GM23248 (cell line): Measurements from ENCODE around the gene PARP8. TPM values are rescaled to one million over a fixed set of nuclear protein-coding genes. Genes with fewer than 3 reads are reported as not detected.

Experiments
- DNase-seq: peaks from one replicate; pipeline ENCODE4 v3.0.0-alpha.2; 2015
- H2AFZ ChIP-seq: fragments of 200-600 bp; sonication (generic); 2 replicates; pipeline ENCODE4 v1.6.1; 2016; ENCODE audit warnings: antibody characterized with exemption
- H3F3A ChIP-seq: fragments of 200-600 bp; sonication (generic); 2 replicates; pipeline ENCODE4 v1.6.1; 2016; ENCODE audit warnings: mild to moderate bottlenecking, antibody characterized with exemption, mixed run types; ENCODE audit not compliant: insufficient read depth
- H3K27ac ChIP-seq: fragments of 200-600 bp; sonication (generic); 2 replicates; pipeline ENCODE4 v1.5.1; 2016; ENCODE audit warnings: mild to moderate bottlenecking
- H3K27me3 ChIP-seq: fragments of 200-600 bp; sonication (generic); replicated peaks from 2 replicates; pipeline ENCODE4 v1.6.1; 2016; ENCODE audit warnings: mild to moderate bottlenecking; ENCODE audit not compliant: insufficient read depth
- H3K36me3 ChIP-seq: fragments of 200-600 bp; sonication (generic); 2 replicates; pipeline ENCODE4 v1.6.1; 2016; ENCODE audit warnings: low read depth, mild to moderate bottlenecking
- H3K4me1 ChIP-seq: fragments of 200-600 bp; sonication (generic); 2 replicates; pipeline ENCODE4 v1.6.1; 2016; ENCODE audit warnings: mild to moderate bottlenecking; ENCODE audit not compliant: insufficient read depth
- H3K4me2 ChIP-seq: fragments of 200-600 bp; sonication (generic); one replicate; pipeline ENCODE4 v1.6.1; 2016; ENCODE audit warnings: mild to moderate bottlenecking; ENCODE audit not compliant: unreplicated experiment
- H3K4me3 ChIP-seq: fragments of 200-600 bp; sonication (generic); 2 replicates; pipeline ENCODE4 v1.5.1; 2016; ENCODE audit warnings: mild to moderate bottlenecking
- H3K79me2 ChIP-seq: fragments of 200-600 bp; sonication (generic); 2 replicates; pipeline ENCODE4 v1.6.1; 2016; ENCODE audit warnings: mild to moderate bottlenecking; ENCODE audit not compliant: insufficient read depth
- H3K9ac ChIP-seq: fragments of 200-600 bp; sonication (generic); 2 replicates; pipeline ENCODE4 v1.6.1; 2016; ENCODE audit warnings: mild to moderate bottlenecking
- H3K9me2 ChIP-seq: fragments of 200-600 bp; sonication (generic); 2 replicates; pipeline ENCODE4 v1.6.1; 2016; ENCODE audit warnings: mixed run types, mild to moderate bottlenecking, moderate library complexity; ENCODE audit not compliant: insufficient read depth
- H3K9me3 ChIP-seq: fragments of 200-600 bp; sonication (generic); one replicate; pipeline ENCODE4 v1.6.1; 2017; ENCODE audit warnings: low read depth
- H4K20me1 ChIP-seq: fragments of 200-600 bp; sonication (generic); 2 replicates; pipeline ENCODE4 v1.6.0; 2016; ENCODE audit not compliant: insufficient read depth
- EZH2 ChIP-seq: fragments of 200-600 bp; sonication (generic); IDR thresholded peaks from 2 replicates; pipeline ENCODE4 v1.6.1; 2018; ENCODE audit warnings: antibody characterized with exemption, mild to moderate bottlenecking; ENCODE audit not compliant: insufficient read depth, poor library complexity, severe bottlenecking
- EZH2phosphoT487 ChIP-seq: fragments of 200-600 bp; sonication (generic); IDR thresholded peaks from 2 replicates; pipeline ENCODE4 v1.6.1; 2018; ENCODE audit warnings: antibody characterized with exemption, moderate library complexity, mild to moderate bottlenecking, low read depth; ENCODE audit not compliant: insufficient read depth
- WGBS, 2 experiments: methylation state at CpG; one replicate each; pipeline ENCODE4 v1.1.6; 2015 to 2017; ENCODE audit warnings: low lambda C conversion rate in 2 of 2, low coverage in 1 of 2; ENCODE audit errors: missing lambda C conversion rate in 2 of 2; 5-methylcytosine and 5-hydroxymethylcytosine counted together
- in situ Hi-C: fragments of 300-500 bp; cut with MboI; formaldehyde crosslinking; loops from 2 replicates; pipeline ENCODE4 v1.15.0; 2020
- polyA plus RNA-seq: library from polyadenylated mRNA; unstranded; fragments of >200 nt; fragmentation: Nextera tagmentation; extraction: Ambion mirVana; gene quantifications from 2 replicates; pipeline ENCODE4 v1.2.1, GENCODE V29; 2016
- total RNA-seq: library from RNA; depleted of rRNA; stranded (reverse); fragments of >200 nt; shearing (Covaris generic); gene quantifications from 2 replicates; pipeline ENCODE4 v1.2.3, GENCODE V29; 2014

PARP8 gene
- total and polyA plus RNA-seq, 2 experiments from 2014 or later = 1.1 to 2.5 TPM

GRCh38 chr5:50836356-50836755, 169.9 kb downstream of the PARP8 start:
- TF ChIP-seq EZH2 (no peak), EZH2phosphoT487 (no peak)
- no peak overlapping the region for H2AFZ ChIP-seq
- no peaks in the 10 kb centered on the region for H3K9me3 ChIP-seq
- DNase-seq = no peak
- no peak overlapping the region for H3K27ac ChIP-seq
- 68 to 83% methylated on average over 2 of the region's 2 CpGs for WGBS, 2 experiments
- no peaks in the 10 kb centered on the region for H3K27me3 ChIP-seq
- in situ Hi-C loops = no loop called here
- H3K4me3 ChIP-seq = no peak overlapping the region
- H4K20me1 ChIP-seq = no peaks in the 10 kb centered on the region
- H3K79me2 ChIP-seq = no peaks in the 10 kb centered on the region
- no peaks in the 10 kb centered on the region for H3K36me3 ChIP-seq
- no peaks in the 10 kb centered on the region for H3K4me1 ChIP-seq
- H3K9ac ChIP-seq = no peak overlapping the region
- no peaks in the 10 kb centered on the region for H3F3A ChIP-seq
- no peaks in the 10 kb centered on the region for H3K9me2 ChIP-seq
- H3K4me2 ChIP-seq = no peak overlapping the region

- no peak for DNase-seq
- in situ Hi-C loops = no loop called here
- no peak for TF ChIP-seq EZH2phosphoT487
- no peak for TF ChIP-seq EZH2
- Histone ChIP-seq H3K79me2 (no peaks in the 10 kb centered on the region), H3K27ac (no peak overlapping the region), H3K4me2 (no peak overlapping the region), H3K27me3 (no peaks in the 10 kb centered on the region), H3K36me3 (no peaks in the 10 kb centered on the region), H3K9ac (no peak overlapping the region), H3K4me3 (no peak overlapping the region), H3K9me2 (no peaks in the 10 kb centered on the region), H2AFZ (no peak overlapping the region), H3K9me3 (no peaks in the 10 kb centered on the region), H3K4me1 (no peaks in the 10 kb centered on the region), H3F3A (no peaks in the 10 kb centered on the region), H4K20me1 (no peaks in the 10 kb centered on the region)
Observed at GRCh38 chr5:50839472-50839871, 173.0 kb downstream of the PARP8 start.

GRCh38 chr5:50843091-50843490, 176.7 kb downstream of the PARP8 start:
- Histone ChIP-seq H2AFZ (no peak overlapping the region), H3K9ac (no peak overlapping the region), H3K4me2 (no peak overlapping the region), H3F3A (no peaks in the 10 kb centered on the region), H3K27ac (no peak overlapping the region), H3K4me1 (no peaks in the 10 kb centered on the region), H3K9me3 (no peaks in the 10 kb centered on the region), H3K27me3 (no peaks in the 10 kb centered on the region), H4K20me1 (no peaks in the 10 kb centered on the region), H3K9me2 (no peaks in the 10 kb centered on the region), H3K79me2 (no peaks in the 10 kb centered on the region), H3K36me3 (no peaks in the 10 kb centered on the region), H3K4me3 (no peak overlapping the region)
- TF ChIP-seq EZH2 (no peak), EZH2phosphoT487 (no peak)
- no peak for DNase-seq
- in situ Hi-C loops = no loop called here

- Histone ChIP-seq H3F3A (no peaks in the 10 kb centered on the region), H3K4me1 (no peaks in the 10 kb centered on the region), H3K36me3 (no peaks in the 10 kb centered on the region), H3K27me3 (no peaks in the 10 kb centered on the region), H3K27ac (no peak overlapping the region), H3K9ac (no peak overlapping the region), H2AFZ (no peak overlapping the region), H3K4me2 (no peak overlapping the region), H4K20me1 (no peaks in the 10 kb centered on the region), H3K9me2 (no peaks in the 10 kb centered on the region), H3K4me3 (no peak overlapping the region), H3K79me2 (no peaks in the 10 kb centered on the region), H3K9me3 (no peaks in the 10 kb centered on the region)
- 60 to 64% methylated on average over 2 of the region's 2 CpGs for WGBS, 2 experiments
- in situ Hi-C loops = no loop called here
- no peak for DNase-seq
- TF ChIP-seq EZH2 = no peak
- TF ChIP-seq EZH2phosphoT487 = no peak
Observed at GRCh38 chr5:50846261-50846660, 179.8 kb downstream of the PARP8 start.

GRCh38 chr5:50849554-50849953, 183.1 kb downstream of the PARP8 start:
- no peak overlapping the region for H2AFZ ChIP-seq
- no peaks in the 10 kb centered on the region for H4K20me1 ChIP-seq
- no peaks in the 10 kb centered on the region for H3F3A ChIP-seq
- H3K9me2 ChIP-seq = no peaks in the 10 kb centered on the region
- H3K4me1 ChIP-seq = no peaks in the 10 kb centered on the region
- DNase-seq = no peak
- no peaks in the 10 kb centered on the region for H3K79me2 ChIP-seq
- in situ Hi-C loops = no loop called here
- TF ChIP-seq EZH2phosphoT487 (no peak), EZH2 (no peak)
- H3K36me3 ChIP-seq = no peaks in the 10 kb centered on the region
- H3K27me3 ChIP-seq = no peaks in the 10 kb centered on the region
- H3K27ac ChIP-seq = no peak overlapping the region
- H3K4me3 ChIP-seq = no peak overlapping the region
- WGBS, 2 experiments = 43 to 57% methylated on average over 3 of the region's 3 CpGs
- no peaks in the 10 kb centered on the region for H3K9me3 ChIP-seq
- H3K9ac ChIP-seq = no peak overlapping the region
- no peak overlapping the region for H3K4me2 ChIP-seq
